SK-N-SH (cell line): Measurements from ENCODE around the gene RBM18. TPM values are rescaled to one million over a fixed set of nuclear protein-coding genes. Genes with fewer than 3 reads are reported as not detected.

Source experiments
- CTCF ChIA-PET: fragments of 300-600, 350-600 bp; formaldehyde crosslinking; extraction: SDS; loops from one replicate; lab custom pipeline; 2021; lab: Yijun Ruan, JAX
- POLR2A ChIA-PET: fragments of 350-600 bp; sonication (Branson Sonifier 250); formaldehyde crosslinking; extraction: SDS; loops from one replicate; lab custom pipeline; 2020; ENCODE audit warnings: antibody characterized with exemption, inconsistent platforms; lab: Yijun Ruan, JAX
- DNase-seq: peaks from one replicate; pipeline ENCODE4 v3.0.0; 2012
- H2AFZ ChIP-seq: fragments of 200-600 bp; sonication (generic); 2 replicates; pipeline ENCODE4 v1.8.1; 2016; ENCODE audit warnings: antibody characterized with exemption, mild to moderate bottlenecking, low read depth
- H3F3A ChIP-seq: fragments of 200-600 bp; sonication (generic); replicated peaks from 2 replicates; pipeline ENCODE3; 2016; ENCODE audit warnings: antibody characterized with exemption, mild to moderate bottlenecking; ENCODE audit not compliant: insufficient read depth
- H3K27ac ChIP-seq, 2 experiments: fragments of 200-500 bp in 1 of 2; fragments of 200-600 bp in 1 of 2; sonication (Bioruptor generic) in 1 of 2; sonication (generic), shearing (Covaris generic) in 1 of 2; 2 replicates each; pipeline versions ENCODE4 v1.5.1 to v1.6.1; 2014 to 2016; ENCODE audit warnings: low read depth in 2 of 2, inconsistent platforms in 1 of 2, low read length in 1 of 2, mild to moderate bottlenecking in 1 of 2, mixed read lengths in 1 of 2
- H3K27me3 ChIP-seq: fragments of 200-600 bp; sonication (generic), shearing (Covaris generic); 2 replicates; pipeline ENCODE4 v1.6.1; 2016; ENCODE audit warnings: mixed run types; ENCODE audit not compliant: insufficient read depth
- H3K36me3 ChIP-seq, 2 experiments: fragments of 200-500 bp in 1 of 2; fragments of 200-600 bp in 1 of 2; sonication (Bioruptor generic) in 1 of 2; sonication (generic) in 1 of 2; replicated peaks in 1 of 2; 2 replicates each; pipeline versions ENCODE3 to v1.5.1; 2014 to 2016; ENCODE audit warnings: low read length in 1 of 2, mild to moderate bottlenecking in 1 of 2; ENCODE audit not compliant: insufficient read depth in 2 of 2, control insufficient read depth in 1 of 2
- H3K4me1 ChIP-seq, 2 experiments: fragments of 200-500 bp in 1 of 2; fragments of 200-600 bp in 1 of 2; sonication (Bioruptor generic) in 1 of 2; sonication (generic), shearing (Covaris generic) in 1 of 2; 2 replicates each; pipeline versions ENCODE4 v1.5.1 to v1.6.1; 2014 to 2016; ENCODE audit warnings: low read depth in 1 of 2, low read length in 1 of 2, mixed run types in 1 of 2; ENCODE audit not compliant: insufficient read depth in 2 of 2, control insufficient read depth in 1 of 2
- H3K4me2 ChIP-seq: fragments of 200-600 bp; sonication (generic), shearing (Covaris generic); 2 replicates; pipeline ENCODE4 v1.6.1; 2017; ENCODE audit warnings: mixed run types
- H3K4me3 ChIP-seq, 2 experiments: fragments of 200-500 bp in 1 of 2; fragments of 200-600 bp in 1 of 2; sonication (Bioruptor generic) in 1 of 2; sonication (generic), shearing (Covaris generic) in 1 of 2; 2 replicates each; pipeline versions ENCODE4 v1.5.1 to v1.8.1; 2014 to 2016; ENCODE audit warnings: low read depth in 2 of 2, inconsistent platforms in 1 of 2, low read length in 1 of 2, mild to moderate bottlenecking in 1 of 2, mixed read lengths in 1 of 2, moderate library complexity in 1 of 2
- H3K79me2 ChIP-seq: fragments of 200-600 bp; sonication (generic); 2 replicates; pipeline ENCODE4 v1.8.1; 2017; ENCODE audit warnings: mild to moderate bottlenecking; ENCODE audit not compliant: insufficient read depth
- H3K9ac ChIP-seq: fragments of 200-600 bp; sonication (generic); 2 replicates; pipeline ENCODE4 v1.6.1; 2017; ENCODE audit warnings: mixed run types
- H3K9me2 ChIP-seq: fragments of 200-600 bp; sonication (generic); 2 replicates; pipeline ENCODE4 v1.6.1; 2017; ENCODE audit warnings: mixed run types
- H3K9me3 ChIP-seq: fragments of 200-600 bp; sonication (generic); 2 replicates; pipeline ENCODE4 v1.6.1; 2017; ENCODE audit warnings: mixed run types, mild to moderate bottlenecking, moderate library complexity
- H4K20me1 ChIP-seq: fragments of 200-600 bp; sonication (generic); 2 replicates; pipeline ENCODE4 v1.6.1; 2017; ENCODE audit warnings: mild to moderate bottlenecking, mixed run types; ENCODE audit not compliant: insufficient read depth
- FOXM1 ChIP-seq: IDR thresholded peaks from 2 replicates; pipeline ENCODE4 v1.4.0; 2012; ENCODE audit warnings: low read depth, mild to moderate bottlenecking
- GABPA ChIP-seq: IDR thresholded peaks from 2 replicates; pipeline ENCODE4 v1.4.0; 2012; ENCODE audit warnings: low read depth, mild to moderate bottlenecking
- IRF3 ChIP-seq: fragments of 150-350 bp; IDR thresholded peaks from 2 replicates; pipeline ENCODE4 v1.6.1; 2016; ENCODE audit warnings: mild to moderate bottlenecking, low read depth, low read length
- JUND ChIP-seq: IDR thresholded peaks from 2 replicates; pipeline ENCODE4 v1.4.0; 2012
- MEF2A ChIP-seq: IDR thresholded peaks from 2 replicates; pipeline ENCODE4 v1.4.0; 2012; ENCODE audit warnings: low read depth, borderline replicate concordance
- NFIC ChIP-seq: IDR thresholded peaks from 2 replicates; pipeline ENCODE4 v1.4.0; 2012; ENCODE audit warnings: borderline replicate concordance
- PBX3 ChIP-seq: IDR thresholded peaks from 2 replicates; pipeline ENCODE4; 2012
- POLR2AphosphoS5 ChIP-seq: IDR thresholded peaks from 2 replicates; pipeline ENCODE4 v1.6.1; 2012; ENCODE audit warnings: low read depth, low read length
- REST ChIP-seq: IDR thresholded peaks from 2 replicates; pipeline ENCODE4 v1.6.1; 2012; ENCODE audit warnings: mild to moderate bottlenecking, low read depth, low read length, moderate library complexity
- RFX5 ChIP-seq: IDR thresholded peaks from 2 replicates; pipeline ENCODE4 v1.6.1; 2012; ENCODE audit warnings: mild to moderate bottlenecking, improper control_type of control experiment, low read length
- RXRA ChIP-seq: IDR thresholded peaks from 2 replicates; pipeline ENCODE4 v1.4.0; 2012; ENCODE audit warnings: low read depth, mild to moderate bottlenecking, borderline replicate concordance
- SIN3A ChIP-seq: IDR thresholded peaks from 2 replicates; pipeline ENCODE4 v1.6.1; 2012; ENCODE audit warnings: low read depth, mild to moderate bottlenecking, low read length, moderate library complexity, borderline replicate concordance
- TCF12 ChIP-seq: IDR thresholded peaks from 2 replicates; pipeline ENCODE4 v1.4.0; 2012
- USF1 ChIP-seq: IDR thresholded peaks from 2 replicates; pipeline ENCODE4 v1.4.0; 2012; ENCODE audit warnings: low read depth, borderline replicate concordance
- YY1 ChIP-seq: IDR thresholded peaks from 2 replicates; pipeline ENCODE4 v1.4.0; 2012; ENCODE audit warnings: low read depth, mild to moderate bottlenecking
- WGBS: methylation state at CpG from one replicate; pipeline ENCODE4 v1.1.6; 2017; ENCODE audit warnings: low lambda C conversion rate; 5-methylcytosine and 5-hydroxymethylcytosine counted together
- polyA plus RNA-seq, 3 experiments: library from polyadenylated mRNA; depleted of rRNA; stranded (reverse); fragments of >200 nt; gene quantifications; 2 replicates each; pipeline ENCODE4 v1.2.3, GENCODE V29; 2012

The RBM18 gene
- polyA plus RNA-seq, 1 of the 3 experiments (the other 2 are of a cell fraction): 8.2 TPM

- Histone ChIP-seq H3K4me1 (peaks cover 0 to 10% of the 10 kb centered on the region in 2 experiments; a peak in 1 of 4 replicates), H3K36me3 (no peaks in the 10 kb centered on the region), H3K27me3 (peaks cover 38% of the 10 kb centered on the region), H3K79me2 (no peaks in the 10 kb centered on the region), H3F3A (no peaks in the 10 kb centered on the region), H3K9me3 (no peaks in the 10 kb centered on the region), H3K27ac (no peak overlapping the region), H2AFZ (no peak overlapping the region), H3K4me3 (no peak overlapping the region), H4K20me1 (no peaks in the 10 kb centered on the region), H3K9ac (no peak overlapping the region), H3K9me2 (no peaks in the 10 kb centered on the region), H3K4me2 (no peak overlapping the region)
- ChIA-PET CTCF (interaction anchor here (1.4 kb wide), 1 partner anchor 49 kb away, joined by 5 read pairs; no protein-coding TSS in a partner anchor), POLR2A (no interaction called here)
- no peak for DNase-seq
- no peak for TF ChIP-seq JUND
- no peak for TF ChIP-seq PBX3
- no peak for TF ChIP-seq SIN3A
- no peak for TF ChIP-seq TCF12
- TF ChIP-seq GABPA: no peak
- no peak for TF ChIP-seq YY1
- no peak for TF ChIP-seq NFIC
- no peak for TF ChIP-seq REST
- TF ChIP-seq FOXM1: no peak
- TF ChIP-seq USF1: no peak
- TF ChIP-seq MEF2A: no peak
- TF ChIP-seq RFX5: no peak
- TF ChIP-seq POLR2AphosphoS5: no peak
- no peak for TF ChIP-seq RXRA
- no peak for TF ChIP-seq IRF3
- WGBS: 64% methylated on average over 7 of the region's 9 CpGs
Observed at GRCh38 chr9:122206118-122207046, 58.3 kb downstream of the RBM18 start.
